K562 (cell line): ENCODE results near the gene HLA-E. TPM values are rescaled to one million over a fixed set of nuclear protein-coding genes. Genes with fewer than 3 reads are reported as not detected.

Experiments
- CTBP1 ChIP-seq: fragments of 450-650 bp; IDR thresholded peaks from 2 replicates; pipeline ENCODE4 v1.6.1; 2016; ENCODE audit warnings: borderline replicate concordance
- MAZ ChIP-seq, 2 experiments: fragments of 450-650 bp in 1 of 2; sonication (generic) in 1 of 2; formaldehyde crosslinking; IDR thresholded peaks in 1 of 2; conservative IDR thresholded peaks in 1 of 2; 2 replicates each; pipeline versions ENCODE4 v1.4.0 to v1.5.0; 2020; ENCODE audit warnings: mild to moderate bottlenecking in 1 of 2, missing genetic modification reagents in 1 of 2
- MYC ChIP-seq, 2 experiments: fragments of 250-450 bp in 1 of 2; sonication (Bioruptor Pico) in 1 of 2; IDR thresholded peaks; 2 replicates each; pipeline versions ENCODE4 v1.5.1 to v1.6.1; 2012 to 2021; ENCODE audit warnings: low read depth in 2 of 2, borderline replicate concordance in 1 of 2, improper control_type of control experiment in 1 of 2, low read length in 1 of 2, mild to moderate bottlenecking in 1 of 2, moderate library complexity in 1 of 2
- PML ChIP-seq: IDR thresholded peaks from 2 replicates; pipeline ENCODE4 v1.6.1; 2012; ENCODE audit warnings: low read length, inconsistent platforms
- RAD21 ChIP-seq, 2 experiments: fragments of 250-450 bp in 1 of 2; fragments of 450-650 bp in 1 of 2; sonication (Bioruptor Pico) in 1 of 2; formaldehyde crosslinking in 1 of 2; IDR thresholded peaks in 1 of 2; conservative IDR thresholded peaks in 1 of 2; 2 replicates each; pipeline versions ENCODE4 v1.4.0 to v1.8.0; 2020 to 2022; ENCODE audit warnings: mild to moderate bottlenecking in 2 of 2, moderate library complexity in 1 of 2
- RB1 ChIP-seq: fragments of 450-650 bp; IDR thresholded peaks from 2 replicates; pipeline ENCODE4 v1.6.1; 2017; ENCODE audit warnings: low read depth, mild to moderate bottlenecking
- SRSF9 ChIP-seq: fragments of 200-400 bp; formaldehyde crosslinking; IDR thresholded peaks from 2 replicates; pipeline ENCODE4 v1.6.1; 2017; ENCODE audit warnings: low read depth, low read length, borderline replicate concordance
- ZNF79 ChIP-seq: fragments of 250-450 bp; sonication (Bioruptor Pico); IDR thresholded peaks from 2 replicates; pipeline ENCODE4 v1.4.0; 2020; ENCODE audit warnings: low read depth, mild to moderate bottlenecking, moderate library complexity
- polyA plus RNA-seq, 8 experiments: library from polyadenylated mRNA; depleted of rRNA in 4 of 8; stranded (reverse) in 5 of 8; unstranded in 3 of 8; fragments of >200 nt; fragmentation: Nextera tagmentation in 2 of 8; fragmentation: Illumina TruSeq in 1 of 8; extraction: Ambion mirVana in 2 of 8; extraction: Trizol in 1 of 8; gene quantifications; 2 replicates each; pipeline versions ENCODE4 v1.2.1 to v1.2.3, GENCODE V29; 2011 to 2014; ENCODE audit warnings: inconsistent platforms in 1 of 8, missing spikeins in 1 of 8
- total RNA-seq, 7 experiments: library from RNA; depleted of rRNA in 6 of 7; stranded (reverse); fragments of >200 nt in 6 of 7; fragmentation: Illumina TruSeq in 2 of 7; extraction: Trizol in 2 of 7; gene quantifications; 2 replicates each; pipeline versions ENCODE4 v1.2.1 to v1.2.3, GENCODE V29; 2011 to 2021; ENCODE audit warnings: low replicate concordance in 1 of 7
- TF ChIP-seq, protein P1 (sequence below): fragments of 250-450 bp; sonication (Bioruptor Pico); IDR thresholded peaks from 2 replicates; pipeline ENCODE4 v1.8.0; 2022; ENCODE audit warnings: moderate library complexity, mild to moderate bottlenecking, inconsistent platforms
- TF ChIP-seq, protein P2 (sequence below): fragments of 450-650 bp; IDR thresholded peaks from 2 replicates; pipeline ENCODE4 v1.6.1; 2016; ENCODE audit warnings: borderline replicate concordance
- TF ChIP-seq, protein P3 (sequence below): sonication (generic); formaldehyde crosslinking; IDR thresholded peaks from 2 replicates; pipeline ENCODE4 v1.8.0; 2022; ENCODE audit warnings: missing genetic modification reagents, mild to moderate bottlenecking, moderate library complexity, borderline replicate concordance

The HLA-E gene
- total and polyA plus RNA-seq, 9 of the 15 experiments (the other 6 are each of a cell fraction or from before 2014, with no cell fraction given) = 3.2 to 39.9 (median 26.8) TPM

GRCh38 chr6:30453508-30454116 lies 35.7 kb upstream of the HLA-E start (continued):
- TF ChIP-seq MYC (IDR thresholded peaks at IDR 0.05; ENCODE audit: low read depth, low read length) = 0 out of 2 replicates have a peak, but pooled peaks have one; percentile 35
- no peak for TF ChIP-seq MYC (CRISPR knock-in tag; IDR thresholded peaks at IDR 0.05; ENCODE audit: borderline replicate concordance, low read depth)
- no peak for TF ChIP-seq SRSF9
- peak; percentile 77; the same call in 1 of the 2 replicates for TF ChIP-seq CTBP1
- TF ChIP-seq, protein P1, sequence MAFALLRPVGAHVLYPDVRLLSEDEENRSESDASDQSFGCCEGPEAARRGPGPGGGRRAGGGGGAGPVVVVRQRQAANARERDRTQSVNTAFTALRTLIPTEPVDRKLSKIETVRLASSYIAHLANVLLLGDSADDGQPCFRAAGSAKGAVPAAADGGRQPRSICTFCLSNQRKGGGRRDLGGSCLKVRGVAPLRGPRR = no peak
- TF ChIP-seq, protein P2, sequence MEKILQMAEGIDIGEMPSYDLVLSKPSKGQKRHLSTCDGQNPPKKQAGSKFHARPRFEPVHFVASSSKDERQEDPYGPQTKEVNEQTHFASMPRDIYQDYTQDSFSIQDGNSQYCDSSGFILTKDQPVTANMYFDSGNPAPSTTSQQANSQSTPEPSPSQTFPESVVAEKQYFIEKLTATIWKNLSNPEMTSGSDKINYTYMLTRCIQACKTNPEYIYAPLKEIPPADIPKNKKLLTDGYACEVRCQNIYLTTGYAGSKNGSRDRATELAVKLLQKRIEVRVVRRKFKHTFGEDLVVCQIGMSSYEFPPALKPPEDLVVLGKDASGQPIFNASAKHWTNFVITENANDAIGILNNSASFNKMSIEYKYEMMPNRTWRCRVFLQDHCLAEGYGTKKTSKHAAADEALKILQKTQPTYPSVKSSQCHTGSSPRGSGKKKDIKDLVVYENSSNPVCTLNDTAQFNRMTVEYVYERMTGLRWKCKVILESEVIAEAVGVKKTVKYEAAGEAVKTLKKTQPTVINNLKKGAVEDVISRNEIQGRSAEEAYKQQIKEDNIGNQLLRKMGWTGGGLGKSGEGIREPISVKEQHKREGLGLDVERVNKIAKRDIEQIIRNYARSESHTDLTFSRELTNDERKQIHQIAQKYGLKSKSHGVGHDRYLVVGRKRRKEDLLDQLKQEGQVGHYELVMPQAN = no peak
- TF ChIP-seq PML = no peak
- TF ChIP-seq MAZ (CRISPR knock-in tag; conservative IDR thresholded peaks at IDR 0.05 in 1 of 2, IDR thresholded peaks at IDR 0.05 in 1 of 2) = peak in 1 of 2 experiments; percentile 80; a peak in 3 of 4 replicates
- TF ChIP-seq, protein P3, sequence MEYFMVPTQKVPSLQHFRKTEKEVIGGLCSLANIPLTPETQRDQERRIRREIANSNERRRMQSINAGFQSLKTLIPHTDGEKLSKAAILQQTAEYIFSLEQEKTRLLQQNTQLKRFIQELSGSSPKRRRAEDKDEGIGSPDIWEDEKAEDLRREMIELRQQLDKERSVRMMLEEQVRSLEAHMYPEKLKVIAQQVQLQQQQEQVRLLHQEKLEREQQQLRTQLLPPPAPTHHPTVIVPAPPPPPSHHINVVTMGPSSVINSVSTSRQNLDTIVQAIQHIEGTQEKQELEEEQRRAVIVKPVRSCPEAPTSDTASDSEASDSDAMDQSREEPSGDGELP (CRISPR knock-in tag) = peak; percentile 84
- no peak for TF ChIP-seq ZNF79 (CRISPR knock-in tag)
- peak; percentile 85 to 95 for TF ChIP-seq RAD21 (CRISPR knock-in tag; conservative IDR thresholded peaks at IDR 0.05 in 1 of 2, IDR thresholded peaks at IDR 0.05 in 1 of 2)
- TF ChIP-seq RB1 = peak; percentile 92
